Kidney epithelial cell (primary cell): ENCODE results near the gene MICAL3. TPM values are rescaled to one million over a fixed set of nuclear protein-coding genes. Genes with fewer than 3 reads are reported as not detected.

Experiments used
- DNase-seq: peaks from one replicate; pipeline ENCODE4 v3.0.0-alpha.2; 2010; ENCODE audit warnings: low read depth
- H3K27me3 ChIP-seq: 2 replicates; pipeline ENCODE4 v1.6.0; 2011; ENCODE audit warnings: low read length; ENCODE audit not compliant: control insufficient read depth, insufficient read depth
- H3K36me3 ChIP-seq: 2 replicates; pipeline ENCODE4 v1.5.1; 2011; ENCODE audit warnings: low read length; ENCODE audit not compliant: control insufficient read depth, insufficient read depth
- H3K4me3 ChIP-seq: 2 replicates; pipeline ENCODE4 v1.5.1; 2011; ENCODE audit warnings: low read depth, mild to moderate bottlenecking, control low read depth, low read length
- total RNA-seq: library from RNA; depleted of rRNA; stranded (reverse); fragments of >200 nt; gene quantifications from 2 replicates; pipeline ENCODE4 v1.2.3, GENCODE V29; 2015
- TF ChIP-seq, protein P1 (sequence below): IDR thresholded peaks from 2 replicates; pipeline ENCODE4 v1.5.1; 2011; ENCODE audit warnings: mild to moderate bottlenecking, moderate library complexity, low read length, control low read depth, inconsistent platforms; ENCODE audit not compliant: insufficient read depth, poor library complexity, severe bottlenecking

Gene MICAL3
- total RNA-seq, 1 donor from 2014 or later: 38.9 TPM

DNA sequence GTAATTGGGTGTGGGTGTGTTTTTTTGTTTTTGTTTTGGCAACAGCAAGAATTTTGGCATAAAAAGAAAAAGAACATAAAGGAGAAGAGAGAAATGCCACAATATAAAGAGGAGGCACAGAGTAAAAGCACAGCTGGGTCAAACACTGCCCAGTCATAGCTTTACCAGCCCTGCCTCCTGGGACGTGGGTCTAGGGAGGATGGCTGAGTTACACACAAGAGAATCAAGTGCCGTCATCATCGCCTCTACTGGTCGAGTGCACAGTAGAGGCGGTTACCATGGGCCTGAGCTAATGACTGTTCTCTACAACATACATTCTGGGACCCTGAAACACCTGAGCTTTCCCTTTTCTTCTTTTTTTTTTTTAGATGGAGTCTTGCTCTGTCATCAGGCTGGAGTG lies 162.5 kb downstream of the MICAL3 start:
- Histone ChIP-seq H3K4me3 (no peak overlapping the region), H3K36me3 (peaks cover 5% of the 10 kb centered on the region), H3K27me3 (no peaks in the 10 kb centered on the region)
- TF ChIP-seq, protein P1, sequence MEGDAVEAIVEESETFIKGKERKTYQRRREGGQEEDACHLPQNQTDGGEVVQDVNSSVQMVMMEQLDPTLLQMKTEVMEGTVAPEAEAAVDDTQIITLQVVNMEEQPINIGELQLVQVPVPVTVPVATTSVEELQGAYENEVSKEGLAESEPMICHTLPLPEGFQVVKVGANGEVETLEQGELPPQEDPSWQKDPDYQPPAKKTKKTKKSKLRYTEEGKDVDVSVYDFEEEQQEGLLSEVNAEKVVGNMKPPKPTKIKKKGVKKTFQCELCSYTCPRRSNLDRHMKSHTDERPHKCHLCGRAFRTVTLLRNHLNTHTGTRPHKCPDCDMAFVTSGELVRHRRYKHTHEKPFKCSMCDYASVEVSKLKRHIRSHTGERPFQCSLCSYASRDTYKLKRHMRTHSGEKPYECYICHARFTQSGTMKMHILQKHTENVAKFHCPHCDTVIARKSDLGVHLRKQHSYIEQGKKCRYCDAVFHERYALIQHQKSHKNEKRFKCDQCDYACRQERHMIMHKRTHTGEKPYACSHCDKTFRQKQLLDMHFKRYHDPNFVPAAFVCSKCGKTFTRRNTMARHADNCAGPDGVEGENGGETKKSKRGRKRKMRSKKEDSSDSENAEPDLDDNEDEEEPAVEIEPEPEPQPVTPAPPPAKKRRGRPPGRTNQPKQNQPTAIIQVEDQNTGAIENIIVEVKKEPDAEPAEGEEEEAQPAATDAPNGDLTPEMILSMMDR: no peak
- DNase-seq: no peak

DNA sequence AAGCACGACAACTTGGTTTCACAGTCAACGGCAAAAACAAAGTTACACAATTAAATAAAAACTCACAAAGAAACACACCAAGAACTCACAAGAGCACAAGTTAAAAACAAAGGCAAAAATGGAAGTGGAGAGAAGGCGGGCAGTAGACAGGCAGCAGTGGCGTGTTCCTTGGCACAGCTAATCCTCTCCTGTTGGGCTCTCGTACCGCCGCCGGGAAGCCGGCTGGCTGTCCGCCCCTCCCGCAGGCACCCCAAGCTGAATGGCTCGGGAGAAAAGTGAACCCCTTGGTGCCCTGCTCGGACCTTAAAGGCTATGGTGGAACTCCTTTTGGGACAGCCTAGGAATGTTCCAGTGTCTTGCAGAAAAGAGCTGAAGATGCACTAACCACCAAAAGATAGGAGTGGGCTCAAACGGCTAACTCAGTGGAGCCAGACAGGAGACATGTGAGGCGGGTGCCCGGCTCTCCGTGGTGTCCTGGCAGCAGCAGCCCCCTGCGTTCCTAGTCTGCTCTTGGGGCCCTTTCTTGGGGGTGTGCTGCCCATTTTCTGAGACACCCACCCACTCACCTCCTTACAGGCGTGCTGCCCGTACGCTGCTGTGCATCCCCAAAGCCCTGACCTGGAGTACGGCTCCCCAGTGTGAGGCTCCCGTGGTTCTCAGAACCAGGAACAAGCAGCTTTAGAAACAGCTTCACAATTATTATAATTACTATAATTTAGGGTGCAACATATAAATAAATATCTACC lies 164.0 kb downstream of the MICAL3 start:
- H3K27me3 ChIP-seq: no peaks in the 10 kb centered on the region
- peaks cover 3% of the 10 kb centered on the region for H3K36me3 ChIP-seq
- TF ChIP-seq, protein P1: no peak
- no peak overlapping the region for H3K4me3 ChIP-seq
- no peak for DNase-seq

DNA sequence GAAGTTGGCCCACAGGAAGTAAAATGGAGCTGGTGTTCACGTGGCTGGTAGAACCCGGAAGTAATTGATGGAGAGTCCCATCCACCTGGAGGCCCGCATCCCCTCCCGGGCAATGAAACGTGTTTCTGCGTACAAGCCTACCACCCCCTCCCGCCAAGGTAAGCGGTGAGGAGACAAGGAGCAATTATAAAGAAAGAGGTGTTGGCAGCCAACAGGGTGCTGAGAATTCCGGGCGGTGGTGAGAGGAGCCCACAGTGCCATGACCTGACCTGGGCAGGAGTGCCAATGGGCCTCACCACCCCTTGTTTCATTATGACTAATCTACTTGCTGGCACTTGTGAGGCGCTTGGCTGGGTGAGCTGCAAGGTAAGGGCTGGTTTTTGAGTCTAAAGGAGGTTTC lies 166.3 kb downstream of the MICAL3 start:
- no peak for DNase-seq
- H3K36me3 ChIP-seq: peaks cover 2% of the 10 kb centered on the region
- no peaks in the 10 kb centered on the region for H3K27me3 ChIP-seq
- H3K4me3 ChIP-seq: no peak overlapping the region
- TF ChIP-seq, protein P1: no peak

DNA sequence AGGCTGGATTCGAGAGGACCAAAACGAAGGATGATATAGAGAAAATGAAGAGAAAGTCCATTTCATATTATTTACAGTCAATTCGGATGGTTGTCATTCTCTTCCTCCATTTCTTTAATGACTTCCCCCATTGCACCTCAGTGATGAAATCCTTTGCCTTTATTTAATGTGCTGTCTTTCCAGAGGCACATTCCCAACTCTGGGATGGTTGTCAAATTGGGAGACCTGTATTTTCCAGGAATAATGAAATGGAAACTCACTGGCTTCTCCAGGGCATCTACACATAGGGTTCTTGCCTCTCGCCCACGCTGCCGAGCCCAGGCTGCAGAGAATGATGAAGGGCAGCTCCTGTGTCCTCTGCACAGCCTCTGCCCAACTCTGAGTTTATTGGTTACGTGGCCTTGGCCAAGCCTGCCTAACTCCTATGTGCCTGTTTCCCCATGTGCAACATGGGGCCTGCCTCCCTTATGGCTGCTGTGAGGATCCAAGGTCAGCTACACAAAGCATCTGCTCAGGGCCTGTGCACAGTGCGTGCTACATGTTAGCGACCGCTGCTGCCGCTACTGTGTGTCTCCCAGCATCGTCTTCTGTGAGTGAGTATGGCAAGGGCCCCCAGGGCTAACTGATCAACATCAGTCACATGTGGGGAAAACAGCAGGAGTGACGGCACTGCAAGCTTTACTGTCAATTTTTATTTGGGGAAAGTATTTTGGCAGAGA lies 168.6 kb downstream of the MICAL3 start:
- H3K4me3 ChIP-seq: no peak overlapping the region
- peaks cover 2% of the 10 kb centered on the region for H3K36me3 ChIP-seq
- no peak for DNase-seq
- H3K27me3 ChIP-seq: no peaks in the 10 kb centered on the region
- TF ChIP-seq, protein P1: no peak

DNA sequence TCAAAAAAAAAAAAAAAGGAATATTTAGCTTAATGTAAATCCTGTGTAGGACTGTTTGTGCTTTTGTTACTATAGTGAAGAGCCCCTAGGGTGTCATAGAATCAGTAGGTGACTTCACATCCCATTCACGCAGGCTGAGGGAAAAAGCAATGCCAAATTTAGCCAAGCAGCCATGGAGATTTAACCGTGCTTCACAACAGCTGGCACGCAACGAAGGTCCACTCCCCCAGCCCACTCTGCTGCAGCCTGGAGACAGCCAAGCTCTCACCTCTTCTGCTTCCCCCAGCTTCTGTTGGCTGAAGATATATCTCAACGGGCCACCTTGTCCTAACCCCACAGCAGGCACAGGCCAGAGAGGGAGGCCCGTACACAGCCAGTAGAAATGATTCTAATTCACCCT lies 171.3 kb downstream of the MICAL3 start:
- no peak overlapping the region for H3K4me3 ChIP-seq
- no peaks in the 10 kb centered on the region for H3K36me3 ChIP-seq
- TF ChIP-seq, protein P1: no peak
- no peaks in the 10 kb centered on the region for H3K27me3 ChIP-seq
- DNase-seq: no peak
